ENCODE results near the gene METTL24.
A peak's percentile ranks its signal among the peaks of the same experiment; 100 is the strongest.
"Not testable (repeated sequence)": the region's sequence is repeated elsewhere in the genome, so short reads cannot be mapped to it uniquely, and the experiment has no call there.

Gene METTL24

DNA sequence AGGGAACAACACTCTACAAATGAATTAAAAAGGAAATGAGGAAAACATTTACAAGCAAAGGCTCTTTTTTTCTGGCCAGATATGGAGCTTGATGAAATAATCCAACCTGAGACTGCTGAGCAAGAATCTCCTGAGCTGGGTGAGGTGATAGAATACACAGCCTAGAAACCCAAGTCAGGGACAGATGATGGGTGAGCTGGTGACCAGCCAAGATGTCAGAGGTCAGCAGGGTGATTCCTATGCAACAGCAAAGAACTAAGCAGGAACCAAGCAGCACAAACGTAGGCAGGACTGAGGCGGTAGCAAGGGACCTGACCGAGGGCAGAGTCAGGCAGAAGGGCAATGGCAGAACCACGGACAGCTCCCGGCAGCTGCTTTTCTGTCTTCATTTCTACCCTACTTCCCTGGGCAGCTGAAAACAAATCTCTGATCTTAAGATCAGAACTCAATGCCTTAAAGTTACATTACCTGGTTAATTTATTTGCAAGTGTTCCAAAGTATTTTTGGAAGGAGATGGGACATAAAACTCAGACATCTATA lies 102.9 kb downstream of the METTL24 start:
- DNase-seq: peak; percentile 24 to 60 (median 34)

DNA sequence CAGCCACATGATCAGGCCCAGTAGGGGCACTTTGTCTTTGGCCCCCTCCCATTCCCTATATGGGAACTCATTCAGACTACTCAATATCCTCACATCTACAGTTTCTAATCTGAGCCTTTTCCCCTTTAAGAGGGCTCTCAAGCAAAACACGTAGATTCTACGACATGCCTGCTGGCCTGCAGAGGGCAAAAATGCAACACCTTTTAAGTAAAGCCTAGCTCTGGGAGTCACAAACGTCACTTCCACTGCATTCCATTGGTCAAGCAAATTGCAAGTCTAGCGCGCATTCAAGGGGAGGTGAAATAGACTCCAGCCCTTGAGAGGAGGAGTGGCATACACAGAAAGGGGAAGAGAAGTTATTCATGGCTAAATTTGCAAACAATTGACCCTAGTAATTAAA lies 107.3 kb downstream of the METTL24 start:
- no peak for DNase-seq

DNA sequence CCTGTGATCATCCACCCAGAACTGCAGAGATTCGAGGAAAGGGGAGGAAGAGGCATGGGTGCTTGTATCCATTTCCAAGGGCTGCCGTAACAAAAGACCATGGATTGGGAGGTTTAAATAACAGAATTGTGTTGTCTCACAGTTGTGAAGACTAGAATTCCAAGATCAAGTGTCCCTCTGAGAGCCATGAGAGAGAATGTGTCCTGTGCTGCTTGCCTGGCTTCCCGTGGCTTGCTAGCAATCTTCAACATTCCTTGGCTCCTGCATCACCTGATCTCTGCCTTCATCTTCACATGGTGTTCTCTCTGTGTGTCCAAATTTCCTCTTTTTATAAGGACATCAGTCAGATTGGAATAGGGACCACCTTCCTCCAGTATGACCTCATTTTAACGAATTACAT lies 108.1 kb downstream of the METTL24 start:
- no peak for DNase-seq

DNA sequence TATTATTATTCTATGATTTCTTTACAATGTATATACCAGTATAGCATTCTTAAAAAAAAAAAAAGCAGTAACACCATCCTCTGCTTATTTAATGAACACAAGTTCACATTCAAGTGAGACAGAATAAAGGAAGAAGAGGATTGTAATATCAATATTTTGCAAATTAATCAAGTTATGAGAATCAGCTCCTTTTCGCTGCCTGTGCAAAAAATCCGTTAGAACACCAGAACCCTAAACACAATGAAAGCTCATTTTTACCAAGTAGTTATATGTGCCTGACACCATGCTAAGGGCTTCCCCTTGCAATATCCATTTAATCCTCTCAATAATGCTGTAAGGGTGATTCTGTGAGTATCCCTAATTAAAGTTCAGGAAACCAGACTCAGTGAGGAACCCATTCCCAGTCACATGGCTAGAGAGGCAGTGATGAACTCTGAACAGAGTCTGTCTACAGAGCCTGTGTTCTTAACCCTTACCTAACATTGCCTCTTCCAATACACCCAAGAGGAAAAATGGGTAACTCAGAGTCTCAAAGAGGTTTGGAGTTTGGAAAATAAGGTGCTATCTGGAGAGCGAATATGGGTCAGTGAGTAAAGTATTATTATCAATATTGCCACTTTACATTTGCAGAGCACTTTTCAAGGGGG lies 111.1 kb downstream of the METTL24 start:
- no peak for DNase-seq

DNA sequence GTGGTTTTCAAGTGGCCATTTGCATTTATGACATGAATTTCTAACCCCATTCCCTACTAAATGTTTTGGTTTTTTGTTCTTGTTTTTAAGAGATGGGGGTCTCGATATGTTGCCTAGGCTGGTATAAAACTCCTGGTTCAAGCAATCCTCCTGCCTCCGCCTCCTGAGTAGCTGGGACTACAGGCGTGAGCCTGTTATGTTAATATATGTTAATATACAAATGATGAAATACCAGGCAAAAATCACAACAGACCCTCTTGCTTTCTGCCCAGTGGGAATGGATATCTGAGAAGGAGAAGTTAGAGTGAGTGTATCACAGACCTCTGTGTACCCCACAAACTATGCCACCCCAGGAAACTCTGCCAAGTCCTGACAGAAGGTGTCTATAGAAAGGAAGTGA lies 111.8 kb downstream of the METTL24 start:
- DNase-seq: no peak

DNA sequence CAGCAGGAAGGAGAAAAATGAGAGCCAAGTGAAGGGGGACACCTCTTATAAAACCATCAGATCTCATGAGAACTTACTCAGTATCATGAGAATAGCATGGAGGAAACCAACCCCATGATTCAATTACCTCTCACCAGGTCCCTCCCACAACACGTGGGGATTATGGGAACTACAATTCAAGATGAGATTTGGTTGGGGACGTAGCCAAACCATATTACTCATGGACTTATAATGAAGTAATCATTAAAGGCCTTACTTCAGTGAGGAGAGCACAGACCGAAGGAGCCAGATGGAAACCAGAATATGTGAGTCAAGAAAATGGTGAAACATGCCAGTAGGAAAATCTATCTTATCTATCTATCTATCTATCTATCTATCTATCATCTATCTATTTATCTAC lies 113.5 kb downstream of the METTL24 start:
- not testable (repeated sequence) for DNase-seq

DNA sequence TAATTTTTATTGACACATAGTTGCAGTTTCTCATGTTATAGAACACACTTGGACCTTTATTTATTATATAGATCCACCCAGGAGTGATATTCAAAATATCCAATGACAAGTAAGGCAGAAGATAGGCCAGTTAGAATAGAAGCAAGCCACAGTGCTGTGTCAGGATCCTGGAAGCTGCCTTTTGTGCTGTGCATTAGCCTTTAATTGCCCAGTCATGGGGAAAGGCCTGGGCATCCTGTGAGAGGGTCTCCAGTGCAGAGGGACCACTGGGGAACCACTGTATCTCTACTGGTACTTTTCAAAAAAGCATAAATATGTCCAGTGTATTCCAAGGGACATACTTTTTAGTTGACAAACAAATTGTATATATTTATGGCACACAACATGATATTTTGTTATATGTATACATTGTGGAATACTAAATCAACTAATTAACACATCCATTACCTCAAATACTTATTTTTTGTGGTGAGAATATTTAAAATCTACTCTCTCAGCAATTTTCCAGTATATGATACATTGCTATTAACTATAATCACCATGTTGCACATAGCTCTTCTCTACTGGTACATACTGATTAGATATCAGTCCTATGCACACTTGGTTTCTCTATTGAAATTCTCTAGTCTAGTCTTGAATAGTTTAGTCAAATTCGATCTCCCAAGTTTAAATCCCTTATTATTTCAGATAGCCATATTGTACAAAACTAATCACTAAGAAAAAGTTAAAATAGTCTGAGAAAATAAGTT lies 118.4 kb downstream of the METTL24 start:
- DNase-seq: no peak

DNA sequence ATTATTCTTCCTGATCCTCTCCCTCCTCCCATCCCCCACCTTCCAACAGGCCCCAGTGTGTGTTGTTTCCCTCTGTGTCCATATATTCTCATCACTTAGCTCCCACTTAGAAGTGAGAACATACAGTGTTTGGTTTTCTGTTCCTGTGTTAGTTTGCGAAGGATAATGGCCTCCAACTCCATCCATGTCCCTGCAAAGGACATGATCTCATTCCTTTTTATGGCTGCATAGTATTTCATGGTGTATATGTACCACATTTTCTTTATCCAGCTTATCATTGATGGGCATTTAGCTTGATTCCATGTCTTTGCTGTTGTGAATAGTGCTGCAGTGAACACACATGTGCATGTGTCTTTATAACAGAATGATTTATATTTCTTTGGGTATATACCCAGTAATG lies 122.1 kb downstream of the METTL24 start:
- not testable (repeated sequence) for DNase-seq

DNA sequence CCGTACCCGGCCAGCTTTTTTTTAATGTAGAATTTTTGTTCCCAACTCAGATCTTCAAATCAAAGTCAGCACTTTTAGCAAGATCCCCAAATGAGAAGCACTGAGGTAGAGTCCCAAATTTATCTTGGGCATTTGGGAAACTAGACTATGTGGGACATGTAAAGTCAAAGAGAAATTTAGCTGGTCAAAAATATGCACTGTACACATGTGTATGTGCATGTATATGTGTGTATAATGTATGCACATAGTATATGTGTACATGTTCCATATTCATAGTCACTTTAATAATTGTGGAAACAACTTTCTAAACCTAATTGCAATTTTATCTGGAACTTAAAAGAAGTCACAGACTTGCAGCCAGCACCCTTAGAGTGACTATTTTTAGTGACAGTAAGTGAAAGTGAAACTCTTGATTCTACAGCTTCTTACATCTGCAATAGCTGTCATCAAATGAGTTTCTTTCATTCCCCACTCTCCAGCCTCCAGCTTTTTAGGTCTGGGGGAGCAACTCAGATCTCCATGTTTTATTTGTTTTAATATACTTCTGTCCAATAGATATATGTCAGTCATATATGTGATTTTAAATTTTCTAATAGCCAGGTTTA lies 124.3 kb downstream of the METTL24 start:
- DNase-seq: peak in 2 of 4 experiments; percentile 26

DNA sequence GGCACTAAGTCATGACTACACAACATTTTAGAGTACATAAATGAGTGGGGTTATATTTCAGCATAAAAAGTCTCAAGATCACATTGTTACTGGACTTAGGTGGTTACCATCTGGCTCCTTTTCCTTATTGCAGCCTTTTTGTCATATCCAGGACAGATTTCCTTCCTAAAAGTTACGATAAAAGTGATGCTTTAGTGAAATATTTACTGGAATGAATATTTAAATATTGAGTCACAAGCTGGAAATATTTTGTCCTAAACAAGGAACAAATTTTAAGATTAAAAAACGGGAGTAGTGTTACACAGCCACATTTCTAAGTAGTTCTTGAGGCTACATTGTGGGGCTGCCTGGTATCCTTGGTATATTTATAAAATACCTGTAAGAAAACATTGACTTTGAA lies 125.7 kb downstream of the METTL24 start:
- DNase-seq: no peak

DNA sequence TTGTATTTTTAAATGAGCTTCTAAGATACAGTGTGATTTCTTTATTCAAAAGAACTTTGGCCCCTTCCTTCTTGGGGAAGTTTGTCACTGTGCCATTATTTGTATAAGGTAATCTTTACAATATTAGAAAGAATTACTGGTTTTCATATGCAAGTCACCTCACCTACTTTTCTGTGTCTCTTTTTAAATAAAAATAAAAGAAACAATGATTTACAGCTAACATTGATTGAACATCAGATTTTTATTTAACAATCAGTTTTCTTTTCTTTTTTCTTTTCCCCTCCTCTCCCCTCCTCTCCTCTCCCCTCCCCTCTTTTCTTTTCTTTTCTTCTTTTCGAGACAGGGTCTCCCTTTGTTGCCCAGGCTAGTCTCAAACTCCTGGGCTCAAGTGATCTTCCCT lies 131.9 kb downstream of the METTL24 start:
- DNase-seq: no peak

DNA sequence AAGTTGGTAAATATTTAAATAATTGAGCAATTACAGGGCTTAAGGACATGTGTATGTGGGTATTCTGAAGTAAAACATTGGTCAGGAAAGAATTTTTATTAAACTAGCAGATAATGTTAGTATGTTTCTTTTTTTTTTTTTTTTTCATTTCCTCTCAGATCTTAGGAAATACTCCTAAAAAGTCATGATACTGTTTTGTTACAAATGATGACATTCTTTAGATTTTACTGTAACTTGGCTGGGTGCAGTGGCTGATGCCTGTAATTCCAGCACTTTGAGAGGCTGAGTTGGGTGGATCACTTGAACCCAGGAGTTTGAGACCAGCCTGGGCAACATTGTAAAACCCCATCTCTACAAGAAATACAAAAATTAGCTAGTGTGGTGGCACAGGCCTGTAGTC lies 136.4 kb downstream of the METTL24 start:
- no peak for DNase-seq

DNA sequence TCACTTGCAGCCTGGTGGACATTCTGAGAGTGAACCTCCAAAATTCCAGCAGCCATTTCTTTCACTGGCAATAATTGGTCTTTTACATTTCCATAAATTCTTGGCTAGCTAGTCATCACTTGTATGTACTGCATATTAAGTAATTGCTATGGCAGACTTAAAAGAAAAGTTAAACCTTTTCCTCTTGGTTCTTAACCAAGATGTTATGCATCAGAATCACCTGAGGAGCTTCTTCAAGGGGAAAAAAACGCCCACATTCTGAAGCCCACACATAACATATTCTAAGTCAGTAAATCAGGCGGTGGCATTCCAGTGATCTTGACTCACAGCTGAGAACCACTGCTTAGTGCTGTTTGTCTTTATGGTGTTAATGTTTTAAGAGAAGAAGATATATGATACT lies 140.9 kb downstream of the METTL24 start:
- DNase-seq: peak; percentile 28 to 70 (median 45)

DNA sequence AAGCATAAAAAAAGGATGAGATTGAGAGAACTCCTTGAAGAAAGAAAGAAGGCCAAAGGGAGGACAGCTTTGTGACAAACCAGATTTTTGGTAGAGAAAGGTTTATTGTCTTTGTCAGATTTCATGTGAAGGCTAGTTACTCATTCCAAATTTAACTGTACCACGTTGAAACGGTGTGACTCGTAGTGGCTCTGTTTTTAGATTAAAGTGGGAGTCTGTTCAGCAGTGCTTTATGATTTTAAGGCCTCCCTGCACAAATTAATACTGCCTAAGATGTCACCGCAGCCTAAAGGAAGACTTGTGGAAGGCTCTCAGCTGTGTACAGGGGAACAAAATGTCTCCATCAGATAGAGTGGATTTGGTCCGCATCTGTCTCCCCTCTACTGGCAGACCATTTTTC lies 142.0 kb downstream of the METTL24 start:
- no peak for DNase-seq

DNA sequence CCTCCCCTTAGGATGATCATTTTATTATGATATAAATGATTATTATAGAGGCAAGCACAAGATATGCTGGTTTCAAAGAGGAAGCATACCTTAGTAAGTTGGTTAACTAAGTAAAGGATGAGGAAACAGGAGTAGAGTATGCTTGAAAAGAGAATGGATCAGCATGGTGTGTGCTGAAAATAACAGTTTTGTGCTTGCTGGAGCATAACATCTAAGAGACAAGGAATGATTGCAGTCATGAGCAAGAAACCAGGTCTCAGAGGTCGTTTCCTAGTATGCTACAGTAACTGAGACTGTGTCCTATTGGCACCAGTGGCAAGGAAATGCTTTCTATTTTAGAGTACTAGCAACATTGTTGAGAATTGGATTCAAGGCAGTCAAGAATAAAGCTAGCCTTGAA lies 143.8 kb downstream of the METTL24 start:
- DNase-seq: no peak

DNA sequence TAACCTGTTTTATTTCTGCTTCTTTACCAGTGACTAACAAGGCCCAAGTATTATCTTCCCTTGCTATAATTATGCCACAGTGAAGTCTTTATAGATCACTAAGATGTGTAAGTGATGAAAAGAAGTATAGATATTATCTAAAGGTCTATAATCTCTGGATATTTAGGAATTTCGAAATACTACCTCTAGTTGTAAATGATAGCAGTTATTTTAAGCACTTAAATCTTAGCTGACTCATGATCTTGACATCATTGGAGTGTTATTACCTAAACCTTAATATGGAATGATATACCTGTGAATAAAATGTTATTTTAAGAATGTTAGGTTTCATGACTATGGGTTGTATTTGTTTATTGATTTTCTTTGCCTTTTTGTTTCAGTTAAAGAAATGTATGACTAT lies 146.4 kb downstream of the METTL24 start:
- no peak for DNase-seq

DNA sequence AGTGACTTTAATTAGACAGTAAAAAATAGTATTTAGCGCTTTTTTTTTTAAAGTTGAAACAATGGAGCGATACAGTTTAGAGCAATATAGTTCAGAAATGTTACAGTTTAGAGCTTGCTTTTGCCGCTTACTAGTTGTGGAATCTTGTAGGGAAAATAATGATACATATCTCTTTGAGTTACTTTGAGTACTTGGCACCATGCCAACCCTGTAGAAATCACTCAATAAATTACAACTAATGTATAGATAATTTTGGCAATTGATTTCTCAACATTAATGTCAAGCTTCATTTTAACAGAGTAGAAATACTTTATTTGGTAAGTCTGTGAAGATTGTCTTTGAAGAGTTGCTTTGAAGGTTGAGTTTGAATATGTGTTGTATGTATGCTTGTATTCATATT lies 150.5 kb downstream of the METTL24 start:
- no peak for DNase-seq

DNA sequence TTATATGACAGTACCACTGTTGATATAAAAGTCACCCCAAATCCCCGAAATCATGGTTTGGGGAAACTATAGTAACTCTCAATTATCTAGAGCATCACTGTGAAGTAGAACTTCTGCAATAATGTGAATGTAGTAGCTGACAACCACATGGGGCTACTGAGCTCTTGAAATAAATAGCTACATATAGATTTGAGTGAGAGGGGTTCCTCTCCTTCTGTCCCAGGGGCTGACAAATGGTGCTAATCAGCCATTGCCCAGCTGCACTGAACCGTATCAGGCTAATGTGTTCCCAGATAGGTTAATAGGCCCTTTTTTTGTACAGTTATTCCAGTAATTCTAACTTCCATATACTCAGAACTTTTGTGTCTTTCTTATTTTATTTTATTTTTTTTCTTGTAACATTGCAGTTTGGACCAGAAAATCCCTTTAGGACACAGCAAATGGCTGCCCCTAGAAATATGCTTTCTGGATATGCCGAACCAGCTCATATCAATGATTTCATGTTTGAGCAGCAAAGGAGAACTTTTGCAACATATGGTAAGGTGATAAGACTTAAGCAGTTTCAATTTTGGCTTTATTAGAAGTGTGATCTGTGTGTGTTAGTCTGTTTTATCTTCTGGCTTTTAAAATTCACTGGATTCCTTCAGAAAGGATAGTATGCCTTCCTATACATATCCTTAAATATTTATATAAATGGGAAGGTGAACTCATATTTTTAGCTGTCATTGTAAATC lies 156.8 kb downstream of the METTL24 start:
- no peak for DNase-seq

DNA sequence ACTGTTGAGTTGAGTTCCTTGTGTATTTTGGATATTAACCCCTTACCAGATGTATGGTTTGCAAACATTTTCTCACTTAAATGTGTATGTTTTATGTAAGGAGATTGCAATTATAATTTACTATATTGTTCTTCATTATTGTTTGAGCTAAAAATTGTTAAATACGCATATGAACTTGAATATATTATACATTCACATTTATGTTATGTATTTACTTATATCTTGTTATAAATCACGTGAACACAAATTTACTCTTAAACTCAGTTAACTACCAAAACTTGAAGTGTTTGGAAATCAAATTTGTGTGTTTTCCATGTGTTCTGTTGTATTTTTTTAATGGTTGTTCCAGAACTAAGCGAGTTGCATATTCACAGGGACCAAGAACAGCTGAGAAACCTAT lies 159.6 kb downstream of the METTL24 start:
- no peak for DNase-seq

DNA sequence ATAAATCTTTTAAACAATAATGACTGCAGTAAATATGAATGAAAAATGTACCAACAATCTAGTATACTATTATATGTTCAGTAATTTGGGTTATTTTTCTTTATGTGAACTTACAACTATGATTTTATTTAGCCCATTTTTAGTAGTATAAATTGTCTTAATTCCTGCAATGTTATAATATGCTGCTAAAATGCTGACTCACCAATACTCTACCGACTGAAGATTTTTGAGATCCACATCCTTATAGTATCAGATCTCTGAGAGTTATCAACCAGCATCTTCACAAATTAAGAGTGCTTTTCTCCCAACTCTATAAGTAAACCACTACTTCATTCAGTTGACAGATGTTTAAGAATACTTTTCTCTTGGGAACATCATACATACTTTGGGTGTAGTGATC lies 161.3 kb downstream of the METTL24 start:
- no peak for DNase-seq

DNA sequence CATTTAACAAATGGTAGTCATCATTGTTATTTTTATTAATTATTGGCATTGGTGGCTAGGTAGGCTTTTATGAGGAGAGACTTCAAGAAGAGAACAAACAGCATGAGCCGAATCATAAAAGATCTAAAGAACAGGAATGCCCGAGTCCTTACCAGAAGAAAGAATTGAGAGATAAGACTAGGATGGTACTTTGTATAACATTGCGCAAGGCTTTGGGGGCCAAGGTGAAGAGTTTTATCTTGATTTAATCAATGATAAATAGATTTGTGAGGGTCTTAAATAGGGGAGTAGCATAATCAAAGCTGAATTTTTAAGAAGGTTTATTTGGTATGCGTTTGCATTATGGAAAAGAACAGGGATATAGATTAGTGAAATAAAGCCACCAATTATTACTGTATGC lies 162.5 kb downstream of the METTL24 start:
- no peak for DNase-seq
